HepG2 (cell line): ENCODE data around the gene TFRC. TPM values are rescaled to one million over a fixed set of nuclear protein-coding genes. Genes with fewer than 3 reads are reported as not detected.

ENCODE experiments used
- ATAC-seq: fragments of 200-7000 bp; cut with Tn5 transposase; 3 replicates; pipeline ENCODE4 v1.9.1; 2020; ENCODE audit warnings: mild to moderate bottlenecking, moderate library complexity
- BruUV-seq: library from RNA; stranded (reverse); fragments of 400-500 nt; replicated peaks from 2 replicates; lab custom pipeline; 2021; lab: Mats Ljungman, UMichigan
- CTCF ChIA-PET: fragments of 300-600 bp; formaldehyde crosslinking; extraction: SDS; loops from one replicate; lab custom pipeline; 2021; ENCODE audit warnings: low total read pairs, inconsistent platforms, low intra/inter-chr PET ratio; lab: Yijun Ruan, JAX
- POLR2A ChIA-PET: fragments of 350-600 bp; sonication (Branson Sonifier 250); formaldehyde crosslinking; loops from one replicate; lab custom pipeline; 2020; ENCODE audit warnings: antibody characterized with exemption, inconsistent platforms; lab: Yijun Ruan, JAX
- DNase-seq: peaks from one replicate; pipeline ENCODE4 v3.0.0-alpha.2; 2015; ENCODE audit warnings: low spot score
- FAIRE-seq: peaks from 3 replicates; lab custom pipeline; 2011; peaks lifted over from hg19 to GRCh38; lab: Jason Lieb, UNC
- H2AFZ ChIP-seq: one replicate; pipeline ENCODE4 v1.6.1; 2011; ENCODE audit warnings: low read length, inconsistent platforms
- H3K27ac ChIP-seq: fragments of 300-600 bp; 3 replicates; pipeline ENCODE4 v1.8.0; 2011; ENCODE audit warnings: mixed run types, mild to moderate bottlenecking, mixed read lengths, low read length, inconsistent platforms; ENCODE audit not compliant: insufficient read depth; ENCODE audit errors: extremely low read length
- H3K27me3 ChIP-seq, 2 experiments: fragments of 200-600 bp in 1 of 2; 2 replicates in 1 of 2; 3 replicates in 1 of 2; pipeline versions ENCODE4 v1.6.0 to v1.8.0; 2011; ENCODE audit warnings: low read length in 2 of 2, mild to moderate bottlenecking in 2 of 2, moderate library complexity in 2 of 2, inconsistent platforms in 1 of 2; ENCODE audit not compliant: insufficient read depth in 2 of 2, control insufficient read depth in 1 of 2
- H3K36me3 ChIP-seq, 2 experiments: fragments of 200-600 bp in 1 of 2; replicated peaks in 1 of 2; 2 replicates in 1 of 2; 3 replicates in 1 of 2; pipeline versions ENCODE4 v1.5.1 to v1.8.0; 2011; ENCODE audit warnings: low read length in 2 of 2, inconsistent platforms in 1 of 2; ENCODE audit not compliant: insufficient read depth in 2 of 2, control insufficient read depth in 1 of 2
- H3K4me1 ChIP-seq: 2 replicates; pipeline ENCODE4 v1.5.1; 2012; ENCODE audit warnings: low read length, inconsistent platforms; ENCODE audit not compliant: insufficient read depth
- H3K4me2 ChIP-seq: 2 replicates; pipeline ENCODE4 v1.6.0; 2011; ENCODE audit warnings: low read depth, low read length, inconsistent platforms
- H3K4me3 ChIP-seq, 3 experiments: fragments of 200-600 bp in 1 of 3; sonication (generic), shearing (Covaris generic) in 1 of 3; replicated peaks in 1 of 3; 2 replicates each; pipeline ENCODE4 v1.5.1; 2011 to 2016; ENCODE audit warnings: low read length in 3 of 3, inconsistent platforms in 2 of 3, low read depth in 2 of 3, mild to moderate bottlenecking in 2 of 3, control low read depth in 1 of 3, mixed read lengths in 1 of 3; ENCODE audit not compliant: insufficient read depth in 1 of 3
- H3K79me2 ChIP-seq: one replicate; pipeline ENCODE4 v1.6.1; 2011; ENCODE audit warnings: low read length, inconsistent platforms; ENCODE audit not compliant: insufficient read depth
- H3K9ac ChIP-seq: 2 replicates; pipeline ENCODE4 v1.6.0; 2011; ENCODE audit warnings: mild to moderate bottlenecking, low read depth, low read length, inconsistent platforms; ENCODE audit not compliant: insufficient read depth
- H3K9me3 ChIP-seq: 2 replicates; pipeline ENCODE4 v1.5.1; 2012; ENCODE audit warnings: mild to moderate bottlenecking, low read length
- H4K20me1 ChIP-seq: 2 replicates; pipeline ENCODE4 v1.6.0; 2011; ENCODE audit warnings: inconsistent platforms, mild to moderate bottlenecking, low read length, moderate library complexity; ENCODE audit not compliant: insufficient read depth
- CCDC6 ChIP-seq: sonication (generic); formaldehyde crosslinking; IDR thresholded peaks from 2 replicates; pipeline ENCODE4 v1.8.1; 2022; ENCODE audit warnings: mild to moderate bottlenecking, missing genetic modification reagents, moderate library complexity
- CREM ChIP-seq, 2 experiments: sonication (generic) in 1 of 2; formaldehyde crosslinking in 1 of 2; IDR thresholded peaks; 2 replicates each; pipeline versions ENCODE4 v1.4.0 to v1.6.1; 2016 to 2020; ENCODE audit warnings: antibody characterized with exemption in 1 of 2, mild to moderate bottlenecking in 1 of 2, missing genetic modification reagents in 1 of 2
- ELF1 ChIP-seq: sonication (generic); formaldehyde crosslinking; IDR thresholded peaks from 2 replicates; pipeline ENCODE4 v1.4.0; 2020; ENCODE audit warnings: missing genetic modification reagents
- HDAC1 ChIP-seq: sonication (generic); formaldehyde crosslinking; IDR thresholded peaks from 2 replicates; pipeline ENCODE4 v1.5.1; 2020; ENCODE audit warnings: mild to moderate bottlenecking, missing genetic modification reagents
- NKX3-1 ChIP-seq: sonication (generic); formaldehyde crosslinking; IDR thresholded peaks from 2 replicates; pipeline ENCODE4 v1.5.0; 2020; ENCODE audit warnings: missing genetic modification reagents
- RARA ChIP-seq: IDR thresholded peaks from 2 replicates; pipeline ENCODE4 v1.6.1; 2016; ENCODE audit warnings: missing genetic modification reagents, missing compliant biosample characterization
- TGIF2 ChIP-seq: IDR thresholded peaks from 2 replicates; pipeline ENCODE4 v1.6.1; 2016; ENCODE audit warnings: control low read depth, missing compliant biosample characterization
- TRAFD1 ChIP-seq: sonication (generic); formaldehyde crosslinking; IDR thresholded peaks from 2 replicates; pipeline ENCODE4 v1.5.1; 2020; ENCODE audit warnings: missing genetic modification reagents, mild to moderate bottlenecking, borderline replicate concordance
- ZNF18 ChIP-seq: sonication (generic); formaldehyde crosslinking; IDR thresholded peaks from 2 replicates; pipeline ENCODE4 v1.8.0; 2022; ENCODE audit warnings: mild to moderate bottlenecking, missing genetic modification reagents; ENCODE audit not compliant: insufficient replicate concordance
- ZNF235 ChIP-seq: sonication (generic); formaldehyde crosslinking; IDR thresholded peaks from 2 replicates; pipeline ENCODE4 v1.8.1; 2023; ENCODE audit warnings: mild to moderate bottlenecking, missing genetic modification reagents, borderline replicate concordance
- ZNF580 ChIP-seq: IDR thresholded peaks from 2 replicates; pipeline ENCODE4 v1.6.1; 2016; ENCODE audit warnings: low read depth, borderline replicate concordance
- WGBS: methylation state at CpG from one replicate; pipeline ENCODE4 v1.1.6; 2017; ENCODE audit warnings: low lambda C conversion rate; 5-methylcytosine and 5-hydroxymethylcytosine counted together
- in situ Hi-C: cut with HindIII; loops from 2 replicates; pipeline ENCODE4 v1.10.0; 2017; ENCODE audit warnings: low pct_unique_long_range_greater_than_20kb; ENCODE audit not compliant: extremely low pct_ligation_motif_present
- intact Hi-C: fragments of 100-400 bp; cut with micrococcal nuclease; formaldehyde crosslinking; loops from one replicate; pipeline ENCODE4 v1.10.0; 2022; ENCODE audit not compliant: unreplicated experiment
- polyA plus RNA-seq, 8 experiments: library from polyadenylated mRNA; depleted of rRNA in 3 of 8; stranded (reverse) in 7 of 8; unstranded in 1 of 8; fragments of >200 nt; fragmentation: Illumina TruSeq in 4 of 8; extraction: Trizol in 4 of 8; gene quantifications; 2 replicates each; pipeline versions ENCODE4 v1.2.1 to v1.2.3, GENCODE V29; 2011 to 2016; ENCODE audit warnings: low read depth in 4 of 8, missing spikeins in 1 of 8, mixed read lengths in 1 of 8; ENCODE audit not compliant: insufficient read depth in 1 of 8
- total RNA-seq, 5 experiments: library from RNA; depleted of rRNA; stranded (reverse); fragments of >200 nt; fragmentation: Illumina TruSeq; extraction: Trizol; gene quantifications; 2 replicates each; pipeline ENCODE4 v1.2.3, GENCODE V29; 2016; ENCODE audit warnings: low read depth in 1 of 5

Gene TFRC
- total and polyA plus RNA-seq, 2 of the 13 experiments (the other 11 are each of a cell fraction or from before 2014, with no cell fraction given): 188 to 274 TPM

DNA sequence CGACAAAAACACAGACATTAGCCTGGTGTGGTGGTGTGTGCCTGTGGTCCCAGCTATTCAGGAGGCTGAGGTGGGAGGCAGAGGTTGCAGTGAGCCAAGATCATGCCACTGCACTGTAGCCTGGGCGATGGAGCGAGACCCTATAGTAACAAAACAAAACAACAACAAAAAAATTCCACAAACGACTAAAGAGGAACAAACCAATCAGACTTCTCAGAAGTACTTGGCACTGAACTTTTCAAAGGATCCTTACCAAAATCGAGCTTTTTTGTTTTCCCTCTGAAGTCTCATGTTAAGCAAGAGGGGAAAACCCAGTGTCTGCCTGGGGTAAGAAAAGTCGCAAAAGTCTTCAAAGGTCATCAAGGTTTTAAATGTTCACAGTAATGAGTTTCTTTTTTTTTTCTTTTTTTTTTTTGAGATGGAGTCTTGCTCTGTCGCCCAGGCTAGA is 30.1 kb upstream of the TFRC start:
- FAIRE-seq (no peak), DNase-seq (no peak), ATAC-seq (no peak)
- Histone ChIP-seq H3K9ac (no peak overlapping the region), H3K4me3 (no peak overlapping the region), H3K27ac (no peak overlapping the region), H3K27me3 (no peaks in the 10 kb centered on the region), H3K79me2 (no peaks in the 10 kb centered on the region), H3K4me1 (peaks cover 5% of the 10 kb centered on the region), H4K20me1 (no peaks in the 10 kb centered on the region), H3K4me2 (no peak overlapping the region), H2AFZ (no peak overlapping the region), H3K36me3 (no peaks in the 10 kb centered on the region), H3K9me3 (no peaks in the 10 kb centered on the region)
- in situ Hi-C loops: no loop called here
- intact Hi-C loops: no loop called here
- ChIA-PET POLR2A (no interaction called here), CTCF (no interaction called here)
- no TSS peak for BruUV-seq
- TF ChIP-seq TRAFD1 (no peak), TGIF2 (no peak), ZNF18 (CRISPR knock-in tag) (no peak), ELF1 (no peak), CCDC6 (CRISPR knock-in tag) (no peak), NKX3-1 (no peak), ZNF580 (no peak), RARA (CRISPR knock-in tag) (no peak), HDAC1 (CRISPR knock-in tag) (no peak), CREM (IDR thresholded peaks at IDR 0.05) (no peak), CREM (CRISPR knock-in tag; IDR thresholded peaks at IDR 0.05) (no peak), ZNF235 (no peak)
- WGBS: 56% methylated on average over 7 of the region's 7 CpGs
